H1 (cell line): Measurements from ENCODE around the gene OR6C4. TPM values are rescaled to one million over a fixed set of nuclear protein-coding genes. Genes with fewer than 3 reads are reported as not detected.

Experiments used
- CTCF ChIA-PET: fragments of 300-600 bp; sonication (Branson Sonifier 250); formaldehyde crosslinking; loops from one replicate; lab custom pipeline; 2021; ENCODE audit not compliant: partially characterized antibody; lab: Charles Lee
- POLR2A ChIA-PET: fragments of 300-600 bp; sonication (Branson Sonifier 250); formaldehyde crosslinking; loops from one replicate; lab custom pipeline; 2021; ENCODE audit warnings: inconsistent platforms; ENCODE audit not compliant: partially characterized antibody; lab: Charles Lee
- DNase-seq, 2 experiments: peaks; one replicate each; pipeline versions ENCODE4 v3.0.0 to v3.0.0-alpha.2; 2010 to 2022; ENCODE audit warnings: low spot score in 2 of 2, low read depth in 1 of 2, mixed read lengths in 1 of 2
- FAIRE-seq: peaks from 2 replicates; lab custom pipeline; 2011; peaks lifted over from hg19 to GRCh38; lab: Jason Lieb, UNC
- H2AFZ ChIP-seq: 2 replicates; pipeline ENCODE4 v1.8.1; 2012; ENCODE audit warnings: low read length, inconsistent platforms
- H2AK5ac ChIP-seq: 2 replicates; pipeline ENCODE4 v1.6.1; 2013; ENCODE audit warnings: low read depth, low read length
- H2BK120ac ChIP-seq: replicated peaks from 2 replicates; pipeline ENCODE3; 2013; ENCODE audit warnings: low read depth, low read length, inconsistent platforms
- H2BK12ac ChIP-seq: 2 replicates; pipeline ENCODE4 v1.6.1; 2013; ENCODE audit warnings: low read depth, low read length
- H2BK15ac ChIP-seq: 2 replicates; pipeline ENCODE4 v1.6.1; 2013; ENCODE audit warnings: low read length
- H2BK20ac ChIP-seq: 2 replicates; pipeline ENCODE4 v1.6.1; 2013; ENCODE audit warnings: low read length
- H2BK5ac ChIP-seq: 2 replicates; pipeline ENCODE4 v1.6.1; 2013; ENCODE audit warnings: low read depth, low read length
- H3K14ac ChIP-seq: 2 replicates; pipeline ENCODE4 v1.6.1; 2013; ENCODE audit warnings: inconsistent platforms; ENCODE audit not compliant: insufficient read length
- H3K18ac ChIP-seq: 2 replicates; pipeline ENCODE4 v1.6.1; 2013; ENCODE audit warnings: low read length; ENCODE audit errors: extremely low read depth
- H3K23ac ChIP-seq: 2 replicates; pipeline ENCODE4 v1.6.1; 2013; ENCODE audit warnings: inconsistent platforms; ENCODE audit not compliant: insufficient read length
- H3K23me2 ChIP-seq: 2 replicates; pipeline ENCODE4 v1.6.1; 2013; ENCODE audit warnings: low read depth, low read length
- H3K27ac ChIP-seq: 2 replicates; pipeline ENCODE4 v1.6.1; 2011; ENCODE audit warnings: low read depth, low read length, inconsistent platforms
- H3K27me3 ChIP-seq, 4 experiments: replicated peaks in 1 of 4; 1 replicate in 1 of 4; 2 replicates in 3 of 4; pipeline versions ENCODE4 v1.6.1 to v1.8.1; 2011 to 2013; ENCODE audit warnings: low read length in 3 of 4, mild to moderate bottlenecking in 3 of 4, inconsistent platforms in 2 of 4, mixed read lengths in 2 of 4, moderate library complexity in 1 of 4; ENCODE audit not compliant: control insufficient read depth in 3 of 4, insufficient read depth in 3 of 4; ENCODE audit errors: extremely low read depth in 1 of 4
- H3K36me3 ChIP-seq, 4 experiments: 2 replicates each; pipeline versions ENCODE4 v1.6.1 to v1.8.1; 2011 to 2013; ENCODE audit warnings: mild to moderate bottlenecking in 4 of 4, low read length in 3 of 4, moderate library complexity in 2 of 4, control low read depth in 1 of 4, inconsistent platforms in 1 of 4; ENCODE audit not compliant: insufficient read depth in 4 of 4, control insufficient read depth in 2 of 4
- H3K4ac ChIP-seq: replicated peaks from 2 replicates; pipeline ENCODE3; 2013; ENCODE audit warnings: low read length, low read depth, mixed read lengths, inconsistent platforms; ENCODE audit not compliant: insufficient read length
- H3K4me1 ChIP-seq, 4 experiments: replicated peaks in 1 of 4; 1 replicate in 1 of 4; 2 replicates in 3 of 4; pipeline versions ENCODE4 v1.6.1 to v1.8.1; 2011 to 2013; ENCODE audit warnings: low read length in 3 of 4, inconsistent platforms in 2 of 4, mixed read lengths in 1 of 4; ENCODE audit not compliant: insufficient read depth in 4 of 4, control insufficient read depth in 3 of 4
- H3K4me2 ChIP-seq, 2 experiments: 2 replicates each; pipeline versions ENCODE4 v1.6.1 to v1.8.1; 2011 to 2013; ENCODE audit warnings: low read depth in 2 of 2, low read length in 2 of 2, control low read depth in 1 of 2, inconsistent platforms in 1 of 2, mild to moderate bottlenecking in 1 of 2; ENCODE audit not compliant: insufficient read depth in 1 of 2
- H3K4me3 ChIP-seq, 4 experiments: fragments of 200-600, 300-600 bp in 1 of 4; sonication (generic), shearing (Covaris generic), sonication (Bioruptor Twin) in 1 of 4; 2 replicates each; pipeline versions ENCODE4 v1.5.1 to v1.8.1; 2011 to 2016; ENCODE audit warnings: low read length in 4 of 4, low read depth in 3 of 4, control low read depth in 2 of 4, inconsistent platforms in 2 of 4, mild to moderate bottlenecking in 2 of 4, mixed read lengths in 1 of 4, moderate library complexity in 1 of 4; ENCODE audit not compliant: insufficient read depth in 2 of 4; ENCODE audit errors: extremely low read depth in 1 of 4
- H3K56ac ChIP-seq: replicated peaks from 2 replicates; pipeline ENCODE3; 2013; ENCODE audit warnings: low read depth, mild to moderate bottlenecking, mixed read lengths, low read length, inconsistent platforms; ENCODE audit not compliant: insufficient read length
- H3K79me1 ChIP-seq: 2 replicates; pipeline ENCODE4 v1.6.1; 2013; ENCODE audit warnings: low read depth, low read length, control low read depth
- H3K79me2 ChIP-seq, 2 experiments: 2 replicates each; pipeline versions ENCODE4 v1.6.1 to v1.8.1; 2012 to 2013; ENCODE audit warnings: low read length in 2 of 2, mild to moderate bottlenecking in 2 of 2, inconsistent platforms in 1 of 2; ENCODE audit not compliant: insufficient read depth in 2 of 2, control insufficient read depth in 1 of 2
- H3K9ac ChIP-seq, 4 experiments: replicated peaks in 1 of 4; 1 replicate in 1 of 4; 2 replicates in 3 of 4; pipeline versions ENCODE4 v1.6.1 to v1.8.1; 2011 to 2013; ENCODE audit warnings: low read depth in 3 of 4, low read length in 3 of 4, control low read depth in 2 of 4, mild to moderate bottlenecking in 2 of 4, moderate library complexity in 2 of 4, inconsistent platforms in 1 of 4; ENCODE audit errors: extremely low read depth in 1 of 4
- H3K9me3 ChIP-seq, 2 experiments: 2 replicates each; pipeline versions ENCODE4 v1.6.1 to v1.8.1; 2012 to 2013; ENCODE audit warnings: mild to moderate bottlenecking in 2 of 2, moderate library complexity in 2 of 2, control low read depth in 1 of 2, inconsistent platforms in 1 of 2, low read depth in 1 of 2, low read length in 1 of 2, mixed read lengths in 1 of 2; ENCODE audit not compliant: insufficient read depth in 2 of 2
- H4K20me1 ChIP-seq, 2 experiments: replicated peaks in 1 of 2; 2 replicates each; pipeline versions ENCODE3 to v1.8.1; 2011 to 2013; ENCODE audit warnings: inconsistent platforms in 2 of 2, low read length in 2 of 2, mild to moderate bottlenecking in 1 of 2; ENCODE audit not compliant: insufficient read depth in 2 of 2, control insufficient read depth in 1 of 2
- H4K5ac ChIP-seq: 2 replicates; pipeline ENCODE4 v1.6.1; 2013; ENCODE audit warnings: low read length, low read depth, mixed read lengths, inconsistent platforms; ENCODE audit not compliant: insufficient read length
- H4K8ac ChIP-seq: 2 replicates; pipeline ENCODE4 v1.8.0; 2013; ENCODE audit warnings: mild to moderate bottlenecking, moderate library complexity, low read length, inconsistent platforms; ENCODE audit not compliant: insufficient read depth; ENCODE audit errors: extremely low read depth
- H4K91ac ChIP-seq: replicated peaks from 2 replicates; pipeline ENCODE3; 2013; ENCODE audit warnings: low read length, mixed read lengths, inconsistent platforms; ENCODE audit not compliant: insufficient read length
- ASH2L ChIP-seq: fragments of 200-600, 300-600 bp; sonication (generic); IDR thresholded peaks from one replicate; pipeline ENCODE4 v1.7.1; 2017; ENCODE audit warnings: low read length
- BRCA1 ChIP-seq: IDR thresholded peaks from 2 replicates; pipeline ENCODE4 v1.6.1; 2012; ENCODE audit warnings: low read depth, low read length, improper control_type of control experiment
- EGR1 ChIP-seq: IDR thresholded peaks from 2 replicates; pipeline ENCODE4 v1.6.1; 2011; ENCODE audit warnings: low read depth, low read length, borderline replicate concordance
- POLR2A ChIP-seq, 2 experiments: IDR thresholded peaks; 1 replicate in 1 of 2; 2 replicates in 1 of 2; pipeline ENCODE4 v1.6.1; 2011; ENCODE audit warnings: low read depth in 2 of 2, low read length in 2 of 2, mild to moderate bottlenecking in 2 of 2; ENCODE audit errors: control extremely low read depth in 1 of 2
- polyA plus RNA-seq, 7 experiments: library from polyadenylated mRNA; depleted of rRNA in 3 of 7; stranded (reverse) in 5 of 7; unstranded in 2 of 7; fragments of >200 nt in 5 of 7; fragments of 200-250 nt in 2 of 7; gene quantifications; 1 replicate in 5 of 7; 2 replicates in 1 of 7; 4 replicates in 1 of 7; pipeline versions ENCODE4 v1.2.1 to v1.2.3, GENCODE V29; 2011 to 2013; ENCODE audit warnings: missing spikeins in 2 of 7, mixed read lengths in 2 of 7
- total RNA-seq: library from RNA; stranded (reverse); fragmentation: NEBNext Ultra II Directional; extraction: Animal tissue kit (Norgen Biotek cat#: 25700); gene quantifications from 2 replicates; pipeline ENCODE4 v1.2.1, GENCODE V29; 2021

The OR6C4 gene
- total and polyA plus RNA-seq, 2 of the 8 experiments (the other 6 are each of a cell fraction or from before 2014, with no cell fraction given): not detected

GRCh38 chr12:55516391-55516790 is 33.0 kb upstream of the OR6C4 start:
- H3K56ac ChIP-seq: no peak overlapping the region
- no peak overlapping the region for H2BK5ac ChIP-seq
- no peak for FAIRE-seq
- no peak overlapping the region for H3K14ac ChIP-seq
- H3K27ac ChIP-seq: no peak overlapping the region
- H2BK20ac ChIP-seq: no peak overlapping the region
- H3K4me1 ChIP-seq: no peaks in the 10 kb centered on the region
- H3K4ac ChIP-seq: no peak overlapping the region
- H4K8ac ChIP-seq: no peak overlapping the region
- H3K9ac ChIP-seq: no peak overlapping the region
- no peak for DNase-seq
- no peak overlapping the region for H2AK5ac ChIP-seq
- H2BK15ac ChIP-seq: no peak overlapping the region
- no peaks in the 10 kb centered on the region for H3K79me1 ChIP-seq
- H4K20me1 ChIP-seq: no peaks in the 10 kb centered on the region
- peaks cover 0 to 4% of the 10 kb centered on the region in 2 experiments; a peak in 1 of 4 replicates for H3K9me3 ChIP-seq
- H3K27me3 ChIP-seq: no peaks in the 10 kb centered on the region
- ChIA-PET POLR2A (no interaction called here), CTCF (interaction anchor here (0.7 to 1.8 kb wide), 4 partner anchors 8 to 13 kb away, joined by 3 to 5 read pairs (median 4); no protein-coding TSS in a partner anchor)
- no peaks in the 10 kb centered on the region for H3K79me2 ChIP-seq
- H3K36me3 ChIP-seq: no peaks in the 10 kb centered on the region
- H4K5ac ChIP-seq: no peak overlapping the region
- no peak overlapping the region for H3K23ac ChIP-seq
- no peak overlapping the region for H2BK12ac ChIP-seq
- no peak overlapping the region for H4K91ac ChIP-seq
- H3K4me2 ChIP-seq: no peak overlapping the region
- no peaks in the 10 kb centered on the region for H3K23me2 ChIP-seq
- no peak overlapping the region for H3K4me3 ChIP-seq
- no peak overlapping the region for H2BK120ac ChIP-seq
- no peak overlapping the region for H3K18ac ChIP-seq
- no peak overlapping the region for H2AFZ ChIP-seq
- TF ChIP-seq POLR2A (IDR thresholded peaks at IDR 0.05; ENCODE audit: control extremely low read depth in 1 of 2, low read depth in 2 of 2, low read length in 2 of 2): no peak
- no peak for TF ChIP-seq EGR1
- TF ChIP-seq ASH2L: no peak
- no peak for TF ChIP-seq BRCA1
